ENCODE data around the gene C1orf174.

The C1orf174 gene

GRCh38 chr1:3868464-3869006 lies 31.5 kb downstream of the C1orf174 start:
- no peak for DNase-seq (ENCODE audit: low spot score)

GRCh38 chr1:3865606-3866160 lies 34.4 kb downstream of the C1orf174 start:
- DNase-seq (ENCODE audit: low spot score), result no peak

GRCh38 chr1:3864884-3865283 lies 35.2 kb downstream of the C1orf174 start:
- DNase-seq (ENCODE audit: low spot score), result no peak

- DNase-seq (ENCODE audit: low spot score), result no peak
Observed at GRCh38 chr1:3863231-3863935, 36.7 kb downstream of the C1orf174 start.

GRCh38 chr1:3858231-3858981 lies 41.7 kb downstream of the C1orf174 start:
- no peak for DNase-seq (ENCODE audit: low spot score)

- no peak for DNase-seq (ENCODE audit: low spot score)
Observed at GRCh38 chr1:3857791-3858129, 42.3 kb downstream of the C1orf174 start.

GRCh38 chr1:3856923-3857790 lies 42.9 kb downstream of the C1orf174 start, which contains the start of the genes CEP104 and DFFB:
TSS of gene CEP104 (minus strand) at chr1:3857211. CDS start at chr1:3852407, 4,804 bp downstream.
TSS of gene DFFB (plus strand) at chr1:3857476. CDS start at chr1:3857604, 128 bp downstream.
- peak; percentile 98 for DNase-seq (ENCODE audit: low spot score)

GRCh38 chr1:3852711-3853485 lies 47.2 kb downstream of the C1orf174 start:
- no peak for DNase-seq (ENCODE audit: low spot score)

GRCh38 chr1:3852091-3852490 lies 48.0 kb downstream of the C1orf174 start:
- DNase-seq (ENCODE audit: low spot score), result no peak

- no peak for DNase-seq (ENCODE audit: low spot score)
Observed at GRCh38 chr1:3851292-3851691, 48.8 kb downstream of the C1orf174 start.

- DNase-seq (ENCODE audit: low spot score), result no peak
Observed at GRCh38 chr1:3850857-3851256, 49.2 kb downstream of the C1orf174 start.

GRCh38 chr1:3847081-3847480 lies 53.0 kb downstream of the C1orf174 start:
- no peak for DNase-seq (ENCODE audit: low spot score)

- no peak for DNase-seq (ENCODE audit: low spot score)
Observed at GRCh38 chr1:3846541-3846940, 53.5 kb downstream of the C1orf174 start.

- no peak for DNase-seq (ENCODE audit: low spot score)
Observed at GRCh38 chr1:3842912-3843311, 57.2 kb downstream of the C1orf174 start.

- DNase-seq (ENCODE audit: low spot score), result no peak
Observed at GRCh38 chr1:3841491-3841890, 58.6 kb downstream of the C1orf174 start.
